Small intestine (tissue), 7 donors: Measurements from ENCODE around the gene RAB40B. TPM values are rescaled to one million over a fixed set of nuclear protein-coding genes. Genes with fewer than 3 reads are reported as not detected.
A peak's percentile ranks its signal among the peaks of the same experiment; 100 is the strongest.

Source experiments
- DNase-seq, 2 donors: peaks; one replicate each; pipeline versions ENCODE4 v3.0.0 to v3.0.0-alpha.2; 2013
- FAIRE-seq: peaks from 2 replicates; lab custom pipeline; 2012; peaks lifted over from hg19 to GRCh38; lab: Jason Lieb, UNC
- H3K27ac ChIP-seq, 3 donors: one replicate each; pipeline ENCODE4 v1.5.1; 2013; ENCODE audit warnings: low read length in 2 of 3, mild to moderate bottlenecking in 2 of 3, control low read depth in 1 of 3, inconsistent platforms in 1 of 3, low read depth in 1 of 3, moderate library complexity in 1 of 3
- H3K27me3 ChIP-seq, 3 donors: one replicate each; pipeline ENCODE4 v1.6.1; 2013; ENCODE audit warnings: low read length in 3 of 3, inconsistent platforms in 1 of 3; ENCODE audit not compliant: control insufficient read depth in 3 of 3, insufficient read depth in 3 of 3
- H3K36me3 ChIP-seq, 3 donors: one replicate each; pipeline ENCODE4 v1.6.1; 2013; ENCODE audit warnings: low read length in 3 of 3, inconsistent platforms in 1 of 3, low read depth in 1 of 3, mild to moderate bottlenecking in 1 of 3, moderate library complexity in 1 of 3; ENCODE audit not compliant: control insufficient read depth in 3 of 3, insufficient read depth in 2 of 3
- H3K4me1 ChIP-seq, 3 donors: one replicate each; pipeline ENCODE4 v1.6.1; 2013; ENCODE audit warnings: low read length in 2 of 3, inconsistent platforms in 1 of 3, low read depth in 1 of 3, mild to moderate bottlenecking in 1 of 3, moderate library complexity in 1 of 3; ENCODE audit not compliant: control insufficient read depth in 3 of 3, insufficient read depth in 2 of 3
- H3K4me3 ChIP-seq, 3 donors: one replicate each; pipeline ENCODE4 v1.5.1; 2013; ENCODE audit warnings: low read length in 3 of 3, control low read depth in 1 of 3, inconsistent platforms in 1 of 3, low read depth in 1 of 3, mild to moderate bottlenecking in 1 of 3, moderate library complexity in 1 of 3
- H3K9me3 ChIP-seq, 2 donors: one replicate each; pipeline ENCODE4 v1.6.1; 2013; ENCODE audit warnings: low read depth in 1 of 2, low read length in 1 of 2; ENCODE audit not compliant: control insufficient read depth in 2 of 2, insufficient read depth in 1 of 2
- WGBS, 3 donors: extraction: QIAGEN DNeasy Blood & Tissue Kit; methylation state at CpG; one replicate each; pipeline ENCODE4 v1.1.7; 2013; 5-methylcytosine and 5-hydroxymethylcytosine counted together
- polyA plus RNA-seq, 4 donors: library from polyadenylated mRNA; stranded (reverse) in 3 of 4; unstranded in 1 of 4; fragments of 200-250 nt in 3 of 4; fragments of 120-200 nt in 1 of 4; gene quantifications; one replicate each; pipeline versions ENCODE4 v1.2.1 to v1.2.3, GENCODE V29; 2013
- donor health status: healthy with polysubstance abuse.
- donor health status: control.
- donor health status: control.
- donor health status: Bipolar disorder and iron deficiency.
- donor health status: healthy.

RAB40B gene
- polyA plus RNA-seq, 4 donors = 8.1 to 24.5 (median 13.9) TPM

DNA sequence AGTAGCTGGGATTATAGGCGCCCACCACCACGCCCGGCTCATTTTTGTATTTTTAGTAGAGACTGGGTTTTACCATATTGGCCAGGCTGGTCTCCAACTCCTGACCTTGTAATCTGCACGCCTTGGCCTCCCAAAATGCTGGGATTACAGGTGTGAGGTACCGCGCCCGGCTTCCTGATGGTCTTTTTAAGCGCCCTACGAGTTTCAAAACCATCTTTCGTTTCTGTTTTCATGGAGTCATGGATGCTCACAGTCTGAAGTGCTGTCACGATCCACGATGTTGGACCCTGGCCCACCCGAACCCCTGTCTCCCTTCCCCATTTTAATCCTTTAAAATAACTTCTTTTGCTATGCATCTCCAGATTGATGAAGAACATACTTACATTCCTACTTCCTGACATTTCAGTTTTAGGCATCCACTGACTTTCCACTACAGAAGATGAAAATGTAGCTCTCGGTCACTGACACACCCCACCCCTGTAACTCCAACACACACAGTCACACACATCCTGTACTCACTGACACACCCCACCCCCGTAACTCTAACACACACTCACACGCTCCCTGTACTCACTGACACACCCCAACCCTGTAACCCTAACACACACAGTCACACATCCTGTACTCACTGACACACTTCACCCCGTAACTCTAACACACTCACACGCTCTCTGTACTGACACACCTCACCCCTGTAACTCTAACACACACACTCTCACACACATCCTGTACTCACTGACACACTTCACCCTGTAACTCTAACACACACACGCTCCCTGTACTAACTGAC, 27.6 kb downstream of the RAB40B start:
- no peak for DNase-seq

GRCh38 chr17:82668631-82669099, 29.8 kb downstream of the RAB40B start:
- DNase-seq (peak; percentile 80), FAIRE-seq (no peak)
- Histone ChIP-seq H3K9me3 (no peaks in the 10 kb centered on the region), H3K4me3 (no peak overlapping the region), H3K27ac (no peak overlapping the region), H3K4me1 (no peaks in the 10 kb centered on the region), H3K36me3 (peaks cover 0 to 33% (median 0%) of the 10 kb centered on the region in 3 donors), H3K27me3 (no peaks in the 10 kb centered on the region)
- WGBS, 3 donors = 25 to 43% (median 35%) methylated on average over 18 to 20 of the region's 20 CpGs

More for the DNA sequence above, 27.6 kb downstream of the RAB40B start:
- Histone ChIP-seq H3K9me3 (no peaks in the 10 kb centered on the region), H3K27ac (no peak overlapping the region), H3K36me3 (peaks cover 0 to 27% (median 0%) of the 10 kb centered on the region in 3 donors), H3K4me1 (no peaks in the 10 kb centered on the region), H3K4me3 (no peak overlapping the region), H3K27me3 (no peaks in the 10 kb centered on the region)
- WGBS, 3 donors = 89 to 92% (median 91%) methylated on average over 19 of the region's 19 CpGs
- FAIRE-seq = no peak

- 73 to 80% (median 74%) methylated on average over 16 of the region's 16 CpGs for WGBS, 3 donors
- Histone ChIP-seq H3K4me1 (no peaks in the 10 kb centered on the region), H3K9me3 (no peaks in the 10 kb centered on the region), H3K36me3 (peaks cover 0 to 39% (median 0%) of the 10 kb centered on the region in 3 donors), H3K4me3 (no peak overlapping the region), H3K27me3 (no peaks in the 10 kb centered on the region), H3K27ac (no peak overlapping the region)
- no peak for FAIRE-seq
- DNase-seq = no peak
Measured at GRCh38 chr17:82668024-82668630, 30.4 kb downstream of the RAB40B start.

GRCh38 chr17:82667668-82668000, 30.9 kb downstream of the RAB40B start:
- H3K4me1 ChIP-seq = no peaks in the 10 kb centered on the region
- H3K9me3 ChIP-seq = no peaks in the 10 kb centered on the region
- no peaks in the 10 kb centered on the region for H3K27me3 ChIP-seq
- WGBS, 3 donors = 89 to 93% (median 92%) methylated on average over 13 to 15 of the region's 15 CpGs
- DNase-seq (no peak), FAIRE-seq (no peak)
- H3K4me3 ChIP-seq = no peak overlapping the region
- peaks cover 0 to 43% (median 0%) of the 10 kb centered on the region in 3 donors for H3K36me3 ChIP-seq
- no peak overlapping the region for H3K27ac ChIP-seq

GRCh38 chr17:82666931-82667667, 31.4 kb downstream of the RAB40B start:
- Histone ChIP-seq H3K36me3 (peaks cover 0 to 49% (median 0%) of the 10 kb centered on the region in 3 donors), H3K4me3 (no peak overlapping the region)

DNA sequence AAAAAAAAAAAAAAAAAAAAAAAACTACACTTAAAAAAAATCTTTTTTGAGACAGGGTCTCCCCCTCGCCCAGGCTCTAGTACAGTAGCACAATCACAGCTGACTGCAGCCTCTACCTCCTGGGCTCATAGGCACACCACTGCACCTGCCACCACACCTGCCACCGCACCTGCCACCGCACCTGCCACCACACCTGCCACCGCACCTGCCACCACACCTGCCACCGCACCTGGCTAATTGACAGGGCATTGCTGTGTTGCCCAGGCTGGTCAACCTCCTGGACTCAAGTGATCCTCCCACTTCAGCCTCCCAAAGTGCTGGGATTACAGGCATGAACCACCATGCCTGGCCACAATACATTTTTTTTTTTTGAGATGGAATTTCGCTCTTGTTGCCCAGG, 32.6 kb downstream of the RAB40B start:
- no peaks in the 10 kb centered on the region for H3K9me3 ChIP-seq
- 84 to 89% (median 88%) methylated on average over 6 of the region's 6 CpGs for WGBS, 3 donors
- H3K27ac ChIP-seq = no peak overlapping the region
- FAIRE-seq (no peak), DNase-seq (no peak)
- H3K4me3 ChIP-seq = no peak overlapping the region
- no peaks in the 10 kb centered on the region for H3K27me3 ChIP-seq
- H3K36me3 ChIP-seq = peaks cover 0 to 58% (median 0%) of the 10 kb centered on the region in 3 donors
- no peaks in the 10 kb centered on the region for H3K4me1 ChIP-seq

More at GRCh38 chr17:82666931-82667667, 31.4 kb downstream of the RAB40B start:
- no peak for DNase-seq
- no peaks in the 10 kb centered on the region for H3K4me1 ChIP-seq
- WGBS, 3 donors = 89 to 93% (median 92%) methylated on average over 27 to 28 of the region's 28 CpGs
- FAIRE-seq = no peak
- H3K9me3 ChIP-seq = no peaks in the 10 kb centered on the region
- H3K27ac ChIP-seq = no peak overlapping the region
- H3K27me3 ChIP-seq = no peaks in the 10 kb centered on the region

DNA sequence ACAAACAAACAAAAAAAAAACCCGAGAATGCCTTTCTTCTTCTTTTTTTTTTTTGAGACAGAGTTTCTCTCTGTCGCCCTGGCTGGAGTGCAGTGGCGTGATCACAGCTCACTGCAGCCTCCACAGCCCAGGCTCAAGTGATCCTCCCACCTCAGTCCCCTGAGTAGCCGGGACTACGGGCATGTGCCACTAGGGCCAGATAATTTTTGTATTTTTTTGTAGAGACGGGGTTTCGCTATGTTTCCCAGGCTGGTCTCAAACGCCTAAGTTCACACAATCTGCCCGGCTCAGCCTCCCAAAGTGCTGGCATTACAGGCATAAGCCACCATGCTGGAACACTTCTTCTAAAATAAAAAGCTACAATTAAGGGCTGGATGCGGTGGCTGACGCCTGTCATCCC, 33.3 kb downstream of the RAB40B start:
- Histone ChIP-seq H3K27me3 (no peaks in the 10 kb centered on the region), H3K36me3 (peaks cover 0 to 65% (median 0%) of the 10 kb centered on the region in 3 donors), H3K9me3 (no peaks in the 10 kb centered on the region), H3K4me3 (no peak overlapping the region), H3K4me1 (no peaks in the 10 kb centered on the region), H3K27ac (no peak overlapping the region)
- FAIRE-seq (no peak), DNase-seq (no peak)
- 91 to 96% (median 92%) methylated on average over 11 of the region's 11 CpGs for WGBS, 3 donors

GRCh38 chr17:82664701-82665182, 33.8 kb downstream of the RAB40B start:
- DNase-seq = no peak
- H3K36me3 ChIP-seq = peaks cover 0 to 69% (median 0%) of the 10 kb centered on the region in 3 donors
- no peak for FAIRE-seq

More at GRCh38 chr17:82664701-82665182, 33.8 kb downstream of the RAB40B start:
- Histone ChIP-seq H3K27me3 (no peaks in the 10 kb centered on the region), H3K27ac (no peak overlapping the region), H3K4me1 (no peaks in the 10 kb centered on the region), H3K4me3 (no peak overlapping the region), H3K9me3 (no peaks in the 10 kb centered on the region)
- 91 to 95% (median 93%) methylated on average over 21 to 22 of the region's 22 CpGs for WGBS, 3 donors
